T-cell (primary cell): ENCODE measurements around the gene SLCO2A1. TPM values are rescaled to one million over a fixed set of nuclear protein-coding genes. Genes with fewer than 3 reads are reported as not detected.
A peak's percentile ranks its signal among the peaks of the same experiment; 100 is the strongest.

ENCODE experiments used
- ATAC-seq, 4 experiments: fragments of 200-7000 bp in 3 of 4; fragments of 150-1000 bp in 1 of 4; cut with Tn5 transposase; replicated peaks in 1 of 4; 1 replicate in 3 of 4; 2 replicates in 1 of 4; pipeline ENCODE4 v1.10.0; 2021; ENCODE audit warnings: moderate library complexity in 3 of 4, mild to moderate bottlenecking in 2 of 4, moderate number of reproducible peaks in 1 of 4
- CTCF ChIA-PET, 2 donors: fragments of 300-600 bp; sonication (Branson Sonifier 250); formaldehyde crosslinking; loops; one replicate each; lab custom pipeline; 2022; ENCODE audit warnings: antibody characterized with exemption in 2 of 2; lab: Charles Lee
- POLR2A ChIA-PET, 2 donors: fragments of 300-600 bp; sonication (Branson Sonifier 250); formaldehyde crosslinking; loops; one replicate each; lab custom pipeline; 2022; ENCODE audit warnings: antibody characterized with exemption in 2 of 2; lab: Charles Lee
- DNase-seq, 35 experiments: peaks; one replicate each; pipeline versions ENCODE4 v3.0.0 to v3.0.0-alpha.2; 2013 to 2023
- H3K27ac ChIP-seq: one replicate; pipeline ENCODE4 v1.5.1; 2013; ENCODE audit warnings: low read length
- H3K27me3 ChIP-seq, 2 experiments: replicated peaks in 1 of 2; 1 replicate in 1 of 2; 2 replicates in 1 of 2; pipeline versions ENCODE4 v1.6.1 to v1.7.0; 2013; ENCODE audit warnings: low read length in 1 of 2, mixed read lengths in 1 of 2; ENCODE audit not compliant: control insufficient read depth in 2 of 2, insufficient read depth in 2 of 2; ENCODE audit errors: extremely low read depth in 1 of 2
- H3K36me3 ChIP-seq, 2 donors: 1 replicate in 1 of 2; 2 replicates in 1 of 2; pipeline versions ENCODE4 v1.6.1 to v1.7.0; 2013; ENCODE audit warnings: low read length in 1 of 2; ENCODE audit not compliant: control insufficient read depth in 2 of 2, insufficient read depth in 1 of 2; ENCODE audit errors: extremely low read depth in 1 of 2
- H3K4me1 ChIP-seq, 2 experiments: 1 replicate in 1 of 2; 2 replicates in 1 of 2; pipeline versions ENCODE4 v1.6.1 to v1.7.0; 2013; ENCODE audit warnings: low read length in 2 of 2, mixed read lengths in 1 of 2; ENCODE audit not compliant: insufficient read depth in 2 of 2, control insufficient read depth in 1 of 2; ENCODE audit errors: extremely low read depth in 1 of 2
- H3K4me3 ChIP-seq, 2 donors: 1 replicate in 1 of 2; 2 replicates in 1 of 2; pipeline versions ENCODE4 v1.5.1 to v1.7.0; 2013; ENCODE audit warnings: mild to moderate bottlenecking in 2 of 2, low read length in 1 of 2, moderate library complexity in 1 of 2; ENCODE audit not compliant: control insufficient read depth in 1 of 2; ENCODE audit errors: extremely low read depth in 1 of 2
- H3K9me3 ChIP-seq: 2 replicates; pipeline ENCODE4 v1.7.0; 2013
- H3K27ac Mint-ChIP-seq, 2 donors: one replicate each; pipeline ENCODE4 v1.8.0; 2020 to 2021; ENCODE audit warnings: mild to moderate bottlenecking in 2 of 2, mixed read lengths in 2 of 2
- H3K27me3 Mint-ChIP-seq, 2 donors: one replicate each; pipeline ENCODE4 v1.8.0; 2021 to 2022; ENCODE audit warnings: mixed read lengths in 2 of 2
- H3K36me3 Mint-ChIP-seq: one replicate; pipeline ENCODE4 v1.8.0; 2021; ENCODE audit warnings: mixed read lengths
- H3K4me1 Mint-ChIP-seq, 3 donors: one replicate each; pipeline ENCODE4 v1.8.0; 2020 to 2022; ENCODE audit warnings: mixed read lengths in 3 of 3, mild to moderate bottlenecking in 1 of 3
- H3K4me3 Mint-ChIP-seq, 3 donors: one replicate each; pipeline ENCODE4 v1.8.0; 2020 to 2022; ENCODE audit warnings: mild to moderate bottlenecking in 3 of 3, mixed read lengths in 3 of 3, moderate library complexity in 3 of 3
- H3K9me3 Mint-ChIP-seq, 3 donors: one replicate each; pipeline ENCODE4 v1.8.0; 2020 to 2022; ENCODE audit warnings: mixed read lengths in 3 of 3
- WGBS: methylation state at CpG from one replicate; pipeline ENCODE4 v1.1.5; 2013; ENCODE audit warnings: missing lambda C conversion rate; ENCODE audit not compliant: insufficient coverage; 5-methylcytosine and 5-hydroxymethylcytosine counted together
- total RNA-seq, 35 experiments: library from RNA in 6 of 35; stranded (reverse) in 6 of 35; fragments of 120-200 nt in 1 of 35; gene quantifications; one replicate each; pipeline versions ENCODE4 v1.2.1 to v1.2.4 and lab custom pipeline; 2013 to 2026

SLCO2A1 gene
- total RNA-seq, 5 donors from 2014 or later (not counting 1 experiment from before 2014, with no cell fraction given) = 0.18 to 0.39 (median 0.25) TPM; not detected in 2

DNA sequence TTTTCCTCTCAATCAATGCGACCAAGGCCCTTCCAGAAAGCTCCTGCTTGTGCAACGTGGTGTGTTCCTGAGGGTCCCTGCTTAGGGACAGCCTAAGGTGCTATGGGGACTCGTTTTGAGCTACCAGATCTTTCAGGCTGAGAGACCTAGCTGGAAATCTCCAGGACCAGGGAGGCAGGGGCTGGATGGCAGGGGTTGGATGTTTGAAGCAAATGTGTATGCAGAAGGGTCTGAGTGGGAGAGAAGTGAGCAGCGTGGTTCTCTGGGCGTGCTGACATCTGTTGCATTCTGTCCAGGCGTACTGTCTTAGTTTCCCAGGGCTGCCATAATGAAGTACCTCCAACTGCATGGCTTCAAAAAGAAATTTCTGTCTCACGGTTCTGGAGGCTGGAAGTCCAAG, 31.7 kb upstream of the SLCO2A1 start:
- POLR2A ChIA-PET = no interaction called here
- Mint-ChIP-seq H3K9me3 (no peaks in the 10 kb centered on the region), H3K27ac (no peak overlapping the region), H3K27me3 (peaks cover under 1 to 10% of the 10 kb centered on the region in 2 donors), H3K4me3 (no peak overlapping the region), H3K36me3 (no peaks in the 10 kb centered on the region), H3K4me1 (no peaks in the 10 kb centered on the region)
- Histone ChIP-seq H3K9me3 (no peaks in the 10 kb centered on the region), H3K36me3 (no peaks in the 10 kb centered on the region), H3K4me1 (no peaks in the 10 kb centered on the region), H3K27ac (no peak overlapping the region), H3K27me3 (peaks cover 0 to 4% of the 10 kb centered on the region in 2 experiments), H3K4me3 (no peak overlapping the region)
- CTCF ChIA-PET = no interaction called here
- DNase-seq (peak in 1 of 35 experiments; percentile 0), ATAC-seq (no peak)
- WGBS = 76% methylated on average over 5 of the region's 7 CpGs

DNA sequence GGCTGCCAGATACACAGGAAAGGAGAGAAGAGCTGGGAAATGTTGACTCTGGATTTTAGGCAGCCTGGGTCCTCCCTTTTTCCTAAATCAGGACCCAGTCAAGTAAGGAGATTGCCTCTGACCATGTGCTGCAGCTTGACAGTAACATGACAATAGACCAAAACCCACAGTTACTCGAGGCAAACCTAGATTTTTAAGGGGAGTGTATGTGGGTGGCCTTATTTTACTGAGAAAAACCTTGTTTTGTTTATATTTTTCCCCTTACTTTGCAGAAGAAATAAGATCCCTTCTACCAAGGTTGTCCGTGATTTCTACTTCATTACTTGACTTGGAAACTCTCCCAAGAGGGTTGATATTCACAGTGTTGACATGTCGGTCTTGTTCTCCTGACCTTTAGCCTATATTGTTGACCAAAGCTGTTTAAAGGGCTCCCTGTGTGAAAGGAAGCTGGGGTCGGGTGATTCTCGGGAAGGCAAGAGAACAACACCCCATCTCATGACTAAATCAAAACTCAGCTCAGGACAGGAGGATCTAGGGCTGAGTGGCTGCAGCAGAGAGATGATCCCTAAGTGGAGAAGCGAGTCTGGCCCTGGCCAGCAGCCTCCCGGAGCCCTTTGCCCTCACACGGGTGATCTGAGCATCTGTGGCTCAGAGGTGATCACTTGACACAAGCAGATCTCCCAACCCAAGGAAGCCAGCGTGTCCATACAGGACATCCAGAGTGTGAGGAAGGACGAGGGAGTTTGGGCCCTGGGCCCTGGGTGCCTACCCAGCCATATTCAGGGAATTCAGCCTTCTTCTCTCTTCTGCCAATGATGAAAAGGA, 31.0 kb upstream of the SLCO2A1 start:
- Mint-ChIP-seq H3K36me3 (no peaks in the 10 kb centered on the region), H3K27me3 (peaks cover 1 to 10% of the 10 kb centered on the region in 2 donors), H3K9me3 (no peaks in the 10 kb centered on the region), H3K27ac (no peak overlapping the region), H3K4me3 (no peak overlapping the region), H3K4me1 (no peaks in the 10 kb centered on the region)
- DNase-seq (peak in 1 of 35 experiments; percentile 4), ATAC-seq (no peak)
- H3K4me3 ChIP-seq = no peak overlapping the region
- ChIA-PET POLR2A (no interaction called here), CTCF (no interaction called here)
- no peaks in the 10 kb centered on the region for H3K4me1 ChIP-seq
- no peak overlapping the region for H3K27ac ChIP-seq
- no peaks in the 10 kb centered on the region for H3K9me3 ChIP-seq
- H3K27me3 ChIP-seq = peaks cover 0 to 4% of the 10 kb centered on the region in 2 experiments
- no peaks in the 10 kb centered on the region for H3K36me3 ChIP-seq
- 66% methylated on average over 3 of the region's 10 CpGs for WGBS

DNA sequence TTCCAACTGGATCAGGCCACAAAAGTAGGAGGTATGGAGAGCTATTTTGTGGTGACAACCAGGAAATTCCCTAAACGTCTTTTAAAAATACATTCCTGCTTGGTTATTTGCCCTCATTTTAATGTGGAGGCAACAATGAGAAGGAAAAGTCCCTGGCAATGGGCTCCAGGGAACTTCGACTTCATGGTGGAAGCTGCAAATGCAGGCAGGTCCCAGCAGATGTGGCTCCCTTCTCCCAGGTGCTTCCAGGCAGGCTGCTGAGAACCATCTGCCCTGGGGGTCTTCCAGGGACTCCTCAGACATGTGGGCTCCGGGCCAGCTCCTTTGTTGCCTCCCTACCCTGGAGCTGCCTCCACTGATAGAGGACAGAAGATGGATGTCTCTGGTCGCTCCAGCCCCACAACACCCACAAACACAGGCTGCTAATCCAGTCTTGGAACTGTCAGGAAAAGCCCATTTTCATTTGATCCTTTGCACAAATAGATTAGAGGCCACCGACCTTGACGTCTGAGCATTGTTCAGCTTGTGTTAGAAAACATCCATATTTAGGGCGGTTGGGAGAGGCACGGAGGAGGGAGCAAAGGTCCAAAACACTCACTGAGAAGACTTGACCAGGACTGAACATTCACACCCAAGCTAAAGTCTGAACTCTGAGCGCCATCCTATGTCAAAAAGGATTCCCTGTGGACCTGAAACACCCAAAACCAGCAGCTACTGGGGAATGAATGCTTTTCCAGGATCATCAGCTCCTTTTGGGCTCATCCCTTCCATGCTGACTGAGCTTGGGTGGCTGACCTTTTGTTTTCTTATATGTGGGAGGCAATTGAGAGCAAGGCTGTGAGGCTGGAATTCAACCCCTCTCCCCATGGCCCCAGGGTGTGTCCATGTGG, 30.2 kb upstream of the SLCO2A1 start:
- peaks cover 1 to 2% (median 2%) of the 10 kb centered on the region in 3 donors for H3K4me1 Mint-ChIP-seq
- no peak overlapping the region for H3K4me3 Mint-ChIP-seq
- Histone ChIP-seq H3K4me3 (no peak overlapping the region), H3K36me3 (no peaks in the 10 kb centered on the region), H3K9me3 (no peaks in the 10 kb centered on the region), H3K27me3 (peaks cover 0 to 5% of the 10 kb centered on the region in 2 experiments), H3K27ac (no peak overlapping the region), H3K4me1 (no peaks in the 10 kb centered on the region)
- no peak for ATAC-seq
- CTCF ChIA-PET = no interaction called here
- peaks cover 1 to 10% of the 10 kb centered on the region in 2 donors for H3K27me3 Mint-ChIP-seq
- DNase-seq = peak in 1 of 35 experiments; percentile 1
- no peak overlapping the region for H3K27ac Mint-ChIP-seq
- no peaks in the 10 kb centered on the region for H3K9me3 Mint-ChIP-seq
- POLR2A ChIA-PET = no interaction called here
- WGBS = 81% methylated on average over 7 of the region's 9 CpGs
- no peaks in the 10 kb centered on the region for H3K36me3 Mint-ChIP-seq

DNA sequence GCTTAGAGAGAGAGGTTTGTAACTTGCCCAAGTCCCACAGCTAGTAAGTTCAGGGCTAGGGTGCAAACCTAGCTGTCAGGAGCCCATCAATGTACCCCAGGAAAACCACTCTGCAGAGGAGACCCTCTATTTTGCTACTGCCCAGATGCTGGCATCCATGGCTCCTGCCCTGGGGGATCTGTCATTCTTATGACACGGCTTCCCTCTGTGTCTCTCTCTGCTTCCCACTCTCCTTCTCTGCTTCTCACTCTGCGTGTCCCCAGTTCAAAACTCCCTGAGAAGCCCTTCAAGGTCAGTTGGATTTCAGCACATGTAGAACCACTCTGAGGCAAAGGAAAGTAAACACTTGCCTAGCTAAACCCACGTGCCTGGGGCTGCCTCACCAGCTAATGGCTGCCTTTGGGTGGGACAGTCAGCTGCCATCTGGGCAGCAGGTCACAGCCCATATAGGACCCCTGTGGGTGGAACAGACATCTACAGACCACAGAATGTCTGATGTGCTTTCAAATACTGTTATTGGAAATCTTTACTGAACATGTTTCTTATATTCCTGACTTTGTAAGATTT, 29.4 kb upstream of the SLCO2A1 start:
- H3K4me1 ChIP-seq = no peaks in the 10 kb centered on the region
- Mint-ChIP-seq H3K36me3 (no peaks in the 10 kb centered on the region), H3K27ac (no peak overlapping the region), H3K9me3 (no peaks in the 10 kb centered on the region), H3K4me1 (peaks cover 5 to 7% (median 5%) of the 10 kb centered on the region in 3 donors), H3K4me3 (no peak overlapping the region), H3K27me3 (peaks cover 1 to 10% of the 10 kb centered on the region in 2 donors)
- no peaks in the 10 kb centered on the region for H3K9me3 ChIP-seq
- H3K27ac ChIP-seq = no peak overlapping the region
- H3K27me3 ChIP-seq = peaks cover 0 to 8% of the 10 kb centered on the region in 2 experiments
- WGBS = 83% methylated on average over 3 of the region's 3 CpGs
- CTCF ChIA-PET = no interaction called here
- no peak for ATAC-seq
- no peak for DNase-seq
- POLR2A ChIA-PET = no interaction called here
- H3K4me3 ChIP-seq = no peak overlapping the region
- H3K36me3 ChIP-seq = no peaks in the 10 kb centered on the region

DNA sequence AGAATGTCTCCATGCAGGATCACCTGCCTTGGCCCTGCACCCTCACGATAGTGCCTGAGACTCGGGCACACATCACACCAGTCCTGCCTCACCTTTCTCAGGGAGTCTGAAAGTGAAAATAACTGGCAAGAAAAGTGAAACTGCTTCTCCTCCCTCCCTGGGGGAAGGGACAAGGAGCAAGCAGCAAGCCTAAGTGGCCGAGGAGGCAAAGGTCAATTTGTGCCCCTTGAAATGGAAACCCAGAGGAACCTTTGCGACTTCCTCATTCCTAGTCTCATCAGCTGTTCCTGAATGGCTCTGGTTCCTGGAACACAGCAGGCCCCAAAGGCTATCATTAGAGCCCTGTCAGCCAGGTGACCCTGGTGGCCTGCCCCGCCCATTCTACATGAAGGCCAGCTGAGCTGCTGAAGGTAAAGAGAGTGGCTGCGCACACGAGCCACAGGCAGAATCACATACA, 28.0 kb upstream of the SLCO2A1 start:
- ChIA-PET POLR2A (no interaction called here), CTCF (no interaction called here)
- no peak for ATAC-seq
- Mint-ChIP-seq H3K27ac (no peak overlapping the region), H3K4me3 (no peak overlapping the region), H3K9me3 (no peaks in the 10 kb centered on the region), H3K4me1 (peaks cover 5 to 7% (median 5%) of the 10 kb centered on the region in 3 donors), H3K36me3 (no peaks in the 10 kb centered on the region), H3K27me3 (peaks cover 1 to 10% of the 10 kb centered on the region in 2 donors)
- Histone ChIP-seq H3K27me3 (peaks cover 0 to 8% of the 10 kb centered on the region in 2 experiments), H3K4me3 (no peak overlapping the region), H3K9me3 (no peaks in the 10 kb centered on the region), H3K4me1 (no peaks in the 10 kb centered on the region), H3K36me3 (no peaks in the 10 kb centered on the region), H3K27ac (no peak overlapping the region)
- DNase-seq = no peak
- 64% methylated on average over 3 of the region's 7 CpGs for WGBS

DNA sequence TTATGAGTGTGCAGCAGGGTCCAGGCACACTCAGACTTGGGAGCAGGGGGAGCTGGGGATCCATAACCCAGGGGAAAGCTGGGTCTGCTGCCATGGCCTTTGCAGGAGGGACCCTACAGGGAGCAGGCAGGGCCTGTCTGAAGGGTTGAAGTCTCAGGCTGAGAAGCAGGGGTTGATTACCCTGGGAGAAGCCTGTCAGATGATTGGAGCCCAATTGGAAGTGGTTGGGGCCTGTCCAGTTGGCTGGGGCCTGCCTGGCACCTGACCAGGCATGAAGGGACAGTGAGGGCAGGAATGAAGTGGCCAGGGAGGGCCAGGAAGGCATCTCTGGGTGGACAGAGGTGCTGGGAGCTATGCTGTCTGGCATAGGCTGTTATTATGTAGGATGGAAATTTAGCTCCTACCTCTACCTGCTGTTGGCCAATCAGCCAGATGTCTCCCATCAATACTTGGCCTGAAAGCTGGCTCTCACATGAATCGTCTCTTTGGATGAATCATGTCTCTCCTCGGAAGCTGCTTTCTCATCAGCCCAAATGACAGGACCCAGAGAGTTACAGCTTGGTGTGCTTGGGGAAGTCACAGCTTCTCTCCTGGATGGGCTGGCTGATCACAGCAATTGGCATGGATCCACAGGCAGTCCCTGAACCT, 27.4 kb upstream of the SLCO2A1 start:
- Mint-ChIP-seq H3K4me3 (no peak overlapping the region), H3K27ac (no peak overlapping the region), H3K4me1 (peaks cover 5 to 7% (median 5%) of the 10 kb centered on the region in 3 donors), H3K36me3 (no peaks in the 10 kb centered on the region), H3K27me3 (peaks cover 1 to 10% of the 10 kb centered on the region in 2 donors), H3K9me3 (no peaks in the 10 kb centered on the region)
- H3K9me3 ChIP-seq = no peaks in the 10 kb centered on the region
- ATAC-seq (no peak), DNase-seq (no peak)
- ChIA-PET POLR2A (no interaction called here), CTCF (no interaction called here)
- H3K4me1 ChIP-seq = no peaks in the 10 kb centered on the region
- no peaks in the 10 kb centered on the region for H3K36me3 ChIP-seq
- H3K27me3 ChIP-seq = peaks cover 0 to 11% of the 10 kb centered on the region in 2 experiments
- WGBS = 40% methylated on average over 1 of the region's 2 CpGs
- H3K27ac ChIP-seq = no peak overlapping the region
- H3K4me3 ChIP-seq = no peak overlapping the region
